Bronchial epithelial cell (primary cell): ENCODE results near the gene KCNK4. TPM values are rescaled to one million over a fixed set of nuclear protein-coding genes. Genes with fewer than 3 reads are reported as not detected.

ENCODE experiments used
- DNase-seq: peaks from one replicate; pipeline ENCODE4 v3.0.0-alpha.2; 2010; ENCODE audit warnings: low read depth
- FAIRE-seq: peaks from 2 replicates; lab custom pipeline; 2011; peaks lifted over from hg19 to GRCh38; lab: Jason Lieb, UNC
- H3K27me3 ChIP-seq: 2 replicates; pipeline ENCODE4 v1.5.1; 2011; ENCODE audit warnings: low read length; ENCODE audit not compliant: control insufficient read depth, insufficient read depth
- H3K36me3 ChIP-seq: 2 replicates; pipeline ENCODE4 v1.5.1; 2011; ENCODE audit warnings: low read length; ENCODE audit not compliant: control insufficient read depth, insufficient read depth
- H3K4me3 ChIP-seq: 2 replicates; pipeline ENCODE4 v1.5.1; 2011; ENCODE audit warnings: mild to moderate bottlenecking, low read depth, low read length, control low read depth
- total RNA-seq: library from RNA; depleted of rRNA; stranded (reverse); fragments of >200 nt; gene quantifications from 2 replicates; pipeline ENCODE4 v1.2.1, GENCODE V29; 2014
- TF ChIP-seq, protein P1 (sequence below): IDR thresholded peaks from 2 replicates; pipeline ENCODE4 v1.5.1; 2011; ENCODE audit warnings: mild to moderate bottlenecking, moderate library complexity, low read length, control low read depth, inconsistent platforms; ENCODE audit not compliant: insufficient read depth, severe bottlenecking

The KCNK4 gene
- total RNA-seq, 1 donor from 2014 or later = under 0.01 TPM

DNA sequence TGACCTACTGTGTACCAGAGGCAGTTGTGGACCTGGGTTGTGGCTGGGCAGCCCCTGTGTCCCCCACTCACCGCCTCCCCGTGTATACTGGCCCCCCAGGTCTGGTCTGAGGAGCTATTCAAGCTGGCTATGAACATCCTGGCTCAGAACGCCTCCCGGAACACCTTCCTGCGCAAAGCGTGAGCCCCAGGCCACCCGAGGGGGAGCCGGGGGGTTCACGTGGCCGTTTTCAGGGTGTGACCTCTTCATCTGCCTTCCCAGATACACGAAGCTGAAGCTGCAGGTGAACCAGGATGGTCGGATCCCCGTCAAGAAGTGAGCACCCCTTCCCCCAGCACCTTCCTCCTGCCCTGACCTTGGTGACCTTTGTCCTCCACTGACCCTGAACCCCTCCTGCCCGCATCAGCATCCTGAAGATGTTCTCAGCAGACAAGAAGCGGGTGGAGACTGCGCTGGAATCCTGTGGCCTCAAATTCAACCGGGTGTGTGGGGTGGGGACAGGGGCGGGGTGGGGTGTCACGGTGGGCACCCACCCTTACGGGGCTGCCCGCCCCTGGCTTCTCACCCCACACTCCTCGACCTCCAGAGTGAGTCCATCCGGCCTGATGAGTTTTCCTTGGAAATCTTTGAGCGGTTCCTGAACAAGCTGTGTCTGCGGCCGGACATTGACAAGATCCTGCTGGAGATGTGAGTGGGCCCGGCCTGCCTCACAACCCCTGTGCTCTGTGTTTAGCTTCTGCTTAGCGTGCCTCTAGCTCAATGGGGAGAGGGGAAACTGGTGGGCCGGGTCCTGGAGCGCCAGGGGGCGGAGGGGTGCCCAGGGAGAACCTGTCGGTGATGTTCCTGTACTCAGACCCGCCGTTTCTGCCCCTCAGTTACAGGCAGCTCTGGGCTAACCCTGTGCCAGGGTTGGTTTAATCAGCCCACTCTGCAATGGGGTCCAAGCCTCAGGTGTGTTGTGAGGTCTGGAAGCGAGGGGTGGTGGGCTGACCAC, 35.7 kb upstream of the KCNK4 start:
- peak; percentile 36 for FAIRE-seq
- Histone ChIP-seq H3K4me3 (no peak overlapping the region), H3K36me3 (peaks cover 44% of the 10 kb centered on the region), H3K27me3 (no peaks in the 10 kb centered on the region)
- DNase-seq = no peak
- TF ChIP-seq, protein P1, sequence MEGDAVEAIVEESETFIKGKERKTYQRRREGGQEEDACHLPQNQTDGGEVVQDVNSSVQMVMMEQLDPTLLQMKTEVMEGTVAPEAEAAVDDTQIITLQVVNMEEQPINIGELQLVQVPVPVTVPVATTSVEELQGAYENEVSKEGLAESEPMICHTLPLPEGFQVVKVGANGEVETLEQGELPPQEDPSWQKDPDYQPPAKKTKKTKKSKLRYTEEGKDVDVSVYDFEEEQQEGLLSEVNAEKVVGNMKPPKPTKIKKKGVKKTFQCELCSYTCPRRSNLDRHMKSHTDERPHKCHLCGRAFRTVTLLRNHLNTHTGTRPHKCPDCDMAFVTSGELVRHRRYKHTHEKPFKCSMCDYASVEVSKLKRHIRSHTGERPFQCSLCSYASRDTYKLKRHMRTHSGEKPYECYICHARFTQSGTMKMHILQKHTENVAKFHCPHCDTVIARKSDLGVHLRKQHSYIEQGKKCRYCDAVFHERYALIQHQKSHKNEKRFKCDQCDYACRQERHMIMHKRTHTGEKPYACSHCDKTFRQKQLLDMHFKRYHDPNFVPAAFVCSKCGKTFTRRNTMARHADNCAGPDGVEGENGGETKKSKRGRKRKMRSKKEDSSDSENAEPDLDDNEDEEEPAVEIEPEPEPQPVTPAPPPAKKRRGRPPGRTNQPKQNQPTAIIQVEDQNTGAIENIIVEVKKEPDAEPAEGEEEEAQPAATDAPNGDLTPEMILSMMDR = no peak

- Histone ChIP-seq H3K36me3 (peaks cover 47% of the 10 kb centered on the region), H3K27me3 (no peaks in the 10 kb centered on the region), H3K4me3 (no peak overlapping the region)
- TF ChIP-seq, protein P1 = no peak
- no peak for DNase-seq
- FAIRE-seq = no peak
These were observed 34.8 kb upstream of the KCNK4 start for GRCh38 chr11:64256300-64256699.

GRCh38 chr11:64258356-64258755, 32.7 kb upstream of the KCNK4 start:
- Histone ChIP-seq H3K4me3 (no peak overlapping the region), H3K36me3 (peaks cover 62% of the 10 kb centered on the region), H3K27me3 (no peaks in the 10 kb centered on the region)
- TF ChIP-seq, protein P1 = no peak
- no peak for FAIRE-seq
- no peak for DNase-seq

DNA sequence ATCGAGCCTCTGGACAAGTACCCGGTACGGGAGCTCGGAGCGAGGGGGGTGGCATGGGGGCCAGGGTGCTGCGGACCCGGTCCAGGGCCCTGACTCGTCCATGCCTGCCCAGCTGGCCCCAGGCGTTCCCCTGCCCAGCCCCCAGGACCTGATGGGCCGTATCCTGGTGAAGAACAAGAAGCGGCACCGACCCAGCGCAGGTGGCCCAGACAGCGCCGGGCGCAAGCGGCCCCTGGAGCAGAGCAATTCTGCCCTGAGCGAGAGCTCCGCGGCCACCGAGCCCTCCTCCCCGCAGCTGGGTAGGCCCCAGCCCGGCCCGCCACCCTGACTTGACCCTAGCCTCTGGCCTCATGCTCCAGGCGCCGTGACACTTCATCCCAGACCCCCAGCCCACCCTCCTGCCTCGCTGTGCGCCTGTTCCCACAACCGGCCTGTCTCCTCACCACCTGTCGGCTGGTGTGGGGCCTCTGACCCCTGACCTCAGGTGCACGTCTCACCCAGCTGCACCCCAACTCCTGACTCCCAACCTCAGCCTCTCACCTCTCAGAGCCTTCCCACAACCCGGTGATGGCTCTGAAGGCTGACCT, 32.1 kb upstream of the KCNK4 start:
- Histone ChIP-seq H3K27me3 (no peaks in the 10 kb centered on the region), H3K4me3 (no peak overlapping the region), H3K36me3 (peaks cover 69% of the 10 kb centered on the region)
- FAIRE-seq (no peak), DNase-seq (no peak)
- TF ChIP-seq, protein P1 = no peak

GRCh38 chr11:64259533-64260067, 31.5 kb upstream of the KCNK4 start:
- FAIRE-seq (no peak), DNase-seq (no peak)
- TF ChIP-seq, protein P1 = no peak
- Histone ChIP-seq H3K4me3 (no peak overlapping the region), H3K36me3 (peaks cover 68% of the 10 kb centered on the region), H3K27me3 (no peaks in the 10 kb centered on the region)
